ENCODE measurements around the gene WDR87. TPM values are rescaled to one million over a fixed set of nuclear protein-coding genes. Genes with fewer than 3 reads are reported as not detected.

Gene WDR87
- total RNA-seq, 1 experiment from 2014 or later = not detected

GRCh38 chr19:37930416-37930815, 24.0 kb upstream of the WDR87 start:
- H3K9me3 ChIP-seq = peaks cover 9% of the 10 kb centered on the region
- intact Hi-C loops (cut with micrococcal nuclease; ENCODE audit: unreplicated experiment) = no loop called here
- H3K4me1 ChIP-seq = peaks cover 29% of the 10 kb centered on the region
- BruUV-seq (replicated peaks) = no TSS peak
- ChIA-PET POLR2A (interaction anchor here (2.9 to 4.1 kb wide), 2 partner anchors 12 to 24 kb away, joined by 55 to 102 read pairs; partner anchors contain the start of genes SIPA1L3 and WDR87), CTCF (interaction anchor here (2.9 kb wide), 1 partner anchor 24 kb away, joined by 28 read pairs; the partner anchor contains the start of genes SIPA1L3 and WDR87)
- Mint-ChIP-seq H3K9me3 (ENCODE audit: unreplicated experiment) (no peaks in the 10 kb centered on the region), H3K27ac (ENCODE audit: unreplicated experiment) (no peak overlapping the region), H3K27me3 (ENCODE audit: insufficient read depth, unreplicated experiment) (no peaks in the 10 kb centered on the region), H3K36me3 (ENCODE audit: insufficient read depth, unreplicated experiment) (peaks cover 42% of the 10 kb centered on the region), H3K4me3 (ENCODE audit: unreplicated experiment) (no peak overlapping the region), H3K4me1 (ENCODE audit: low read depth, unreplicated experiment) (peaks cover 27% of the 10 kb centered on the region)
- DNase-seq = no peak
- TF ChIP-seq CTCF (IDR thresholded peaks at IDR 0.05; ENCODE audit: insufficient read depth in 1 of 2, low read depth in 1 of 2, low read length in 1 of 2, severe bottlenecking in 1 of 2, unreplicated experiment in 1 of 2) = no peak
- no peaks in the 10 kb centered on the region for H3K27me3 ChIP-seq (replicated peaks; ENCODE audit: control insufficient read depth, insufficient read depth, low read length)
- peaks cover under 1% of the 10 kb centered on the region; the same call in 1 of the 2 replicates for H3K36me3 ChIP-seq (ENCODE audit: control insufficient read depth, insufficient read depth, low read length)
- no peak overlapping the region for H3K4me3 ChIP-seq (ENCODE audit: low read depth, low read length)

GRCh38 chr19:37929355-37929923, 23.0 kb upstream of the WDR87 start:
- H3K27me3 Mint-ChIP-seq (ENCODE audit: insufficient read depth, unreplicated experiment) = no peaks in the 10 kb centered on the region
- BruUV-seq (replicated peaks) = no TSS peak
- H3K9me3 ChIP-seq = no peaks in the 10 kb centered on the region; the same call in 1 of the 2 replicates
- H3K27me3 ChIP-seq (replicated peaks; ENCODE audit: control insufficient read depth, insufficient read depth, low read length) = no peaks in the 10 kb centered on the region
- POLR2A ChIA-PET = no interaction called here
- peaks cover 42% of the 10 kb centered on the region for H3K36me3 Mint-ChIP-seq (ENCODE audit: insufficient read depth, unreplicated experiment)
- H3K36me3 ChIP-seq (ENCODE audit: control insufficient read depth, insufficient read depth, low read length) = no peaks in the 10 kb centered on the region; the same call in 1 of the 2 replicates
- no peak for TF ChIP-seq CTCF (IDR thresholded peaks at IDR 0.05; ENCODE audit: insufficient read depth in 1 of 2, low read depth in 1 of 2, low read length in 1 of 2, severe bottlenecking in 1 of 2, unreplicated experiment in 1 of 2)
- peaks cover 29% of the 10 kb centered on the region for H3K4me1 ChIP-seq
- DNase-seq = no peak
- H3K4me3 Mint-ChIP-seq (ENCODE audit: unreplicated experiment) = no peak overlapping the region
- intact Hi-C loops (cut with micrococcal nuclease; ENCODE audit: unreplicated experiment) = no loop called here
- CTCF ChIA-PET = no interaction called here
- H3K4me1 Mint-ChIP-seq (ENCODE audit: low read depth, unreplicated experiment) = peaks cover 29% of the 10 kb centered on the region
- H3K9me3 Mint-ChIP-seq (ENCODE audit: unreplicated experiment) = no peaks in the 10 kb centered on the region
- H3K4me3 ChIP-seq (ENCODE audit: low read depth, low read length) = no peak overlapping the region
- peak overlapping the region; percentile 75 for H3K27ac Mint-ChIP-seq (ENCODE audit: unreplicated experiment)

- intact Hi-C loops (cut with micrococcal nuclease; ENCODE audit: unreplicated experiment) = no loop called here
- Histone ChIP-seq H3K27me3 (replicated peaks; ENCODE audit: control insufficient read depth, insufficient read depth, low read length) (no peaks in the 10 kb centered on the region), H3K4me3 (ENCODE audit: low read depth, low read length) (no peak overlapping the region), H3K36me3 (ENCODE audit: control insufficient read depth, insufficient read depth, low read length) (no peaks in the 10 kb centered on the region; the same call in 1 of the 2 replicates), H3K9me3 (no peaks in the 10 kb centered on the region), H3K4me1 (peaks cover 22% of the 10 kb centered on the region)
- Mint-ChIP-seq H3K27ac (ENCODE audit: unreplicated experiment) (peak overlapping the region; percentile 75), H3K27me3 (ENCODE audit: insufficient read depth, unreplicated experiment) (no peaks in the 10 kb centered on the region), H3K36me3 (ENCODE audit: insufficient read depth, unreplicated experiment) (peaks cover 42% of the 10 kb centered on the region), H3K4me1 (ENCODE audit: low read depth, unreplicated experiment) (peaks cover 22% of the 10 kb centered on the region), H3K9me3 (ENCODE audit: unreplicated experiment) (no peaks in the 10 kb centered on the region), H3K4me3 (ENCODE audit: unreplicated experiment) (no peak overlapping the region)
- ChIA-PET CTCF (no interaction called here), POLR2A (no interaction called here)
- DNase-seq = peak in 1 of 2 experiments; percentile 25
- no peak for TF ChIP-seq CTCF (IDR thresholded peaks at IDR 0.05; ENCODE audit: insufficient read depth in 1 of 2, low read depth in 1 of 2, low read length in 1 of 2, severe bottlenecking in 1 of 2, unreplicated experiment in 1 of 2)
- no TSS peak for BruUV-seq (replicated peaks)
Observed at GRCh38 chr19:37928527-37929286, 22.3 kb upstream of the WDR87 start.
